Smooth muscle cell (in vitro differentiated cells): ENCODE results near the gene HEATR1. TPM values are rescaled to one million over a fixed set of nuclear protein-coding genes. Genes with fewer than 3 reads are reported as not detected.

Source experiments
- DNase-seq: peaks from one replicate; lab custom pipeline; 2025; ENCODE audit not compliant: unreplicated experiment; lab: John Stamatoyannopoulos, UW
- H2AFZ ChIP-seq: fragments of 200-600 bp; sonication (generic); 2 replicates; pipeline ENCODE4 v1.6.0; 2016; ENCODE audit warnings: antibody characterized with exemption, low read depth, mild to moderate bottlenecking
- H3F3A ChIP-seq: fragments of 200-600 bp; sonication (generic); 2 replicates; pipeline ENCODE4 v1.6.0; 2017; ENCODE audit warnings: antibody characterized with exemption, low read depth
- H3K27ac ChIP-seq: fragments of 200-600 bp; sonication (generic); 2 replicates; pipeline ENCODE4 v1.5.1; 2016; ENCODE audit warnings: low read depth, mild to moderate bottlenecking
- H3K27me3 ChIP-seq: fragments of 200-600 bp; sonication (generic); 2 replicates; pipeline ENCODE4 v1.6.1; 2016; ENCODE audit warnings: low read depth, mild to moderate bottlenecking
- H3K36me3 ChIP-seq: fragments of 200-600 bp; sonication (generic); 2 replicates; pipeline ENCODE4 v1.5.1; 2016; ENCODE audit warnings: low read depth
- H3K4me1 ChIP-seq: fragments of 200-600 bp; sonication (generic); 2 replicates; pipeline ENCODE4 v1.5.1; 2016; ENCODE audit warnings: low read depth
- H3K4me2 ChIP-seq: fragments of 200-600 bp; sonication (generic); 2 replicates; pipeline ENCODE4 v1.6.0; 2016; ENCODE audit warnings: mild to moderate bottlenecking
- H3K4me3 ChIP-seq: fragments of 200-600 bp; sonication (generic); 2 replicates; pipeline ENCODE4 v1.5.1; 2016; ENCODE audit warnings: mild to moderate bottlenecking
- H3K79me2 ChIP-seq: fragments of 200-600 bp; sonication (generic); 2 replicates; pipeline ENCODE4 v1.6.0; 2016; ENCODE audit warnings: low read depth, mild to moderate bottlenecking
- H3K9ac ChIP-seq: fragments of 200-600 bp; sonication (generic); 2 replicates; pipeline ENCODE4 v1.6.0; 2016; ENCODE audit warnings: low read depth
- H3K9me3 ChIP-seq: fragments of 200-600 bp; sonication (generic); replicated peaks from 2 replicates; pipeline ENCODE4 v1.5.1; 2016; ENCODE audit warnings: low read depth
- H4K20me1 ChIP-seq: fragments of 200-600 bp; sonication (generic); 2 replicates; pipeline ENCODE4 v1.6.0; 2016; ENCODE audit warnings: low read depth
- CTCF ChIP-seq: fragments of 200-600 bp; sonication (generic); IDR thresholded peaks from 2 replicates; pipeline ENCODE4 v1.5.1; 2017; ENCODE audit warnings: borderline replicate concordance, mild to moderate bottlenecking, antibody characterized with exemption; ENCODE audit not compliant: insufficient read depth, poor library complexity, severe bottlenecking
- WGBS: methylation state at CpG from one replicate; pipeline ENCODE4 v1.1.7; 2016; ENCODE audit warnings: low lambda C conversion rate; 5-methylcytosine and 5-hydroxymethylcytosine counted together
- polyA plus RNA-seq: library from polyadenylated mRNA; unstranded; fragments of >200 nt; fragmentation: Nextera tagmentation; extraction: Ambion mirVana; gene quantifications from 2 replicates; pipeline ENCODE4 v1.2.1, GENCODE V29; 2016
- total RNA-seq: library from RNA; depleted of rRNA; stranded (reverse); fragments of >200 nt; gene quantifications from 2 replicates; pipeline ENCODE4 v1.2.3, GENCODE V29; 2014

Gene HEATR1
- total and polyA plus RNA-seq, 2 experiments from 2014 or later: 6.9 to 25.3 TPM

- Histone ChIP-seq H3K79me2 (no peaks in the 10 kb centered on the region), H3K4me1 (peaks cover 6% of the 10 kb centered on the region), H3K9ac (no peak overlapping the region), H2AFZ (no peak overlapping the region), H3F3A (no peaks in the 10 kb centered on the region), H3K27ac (no peak overlapping the region), H3K4me2 (no peak overlapping the region), H4K20me1 (peaks cover 11% of the 10 kb centered on the region), H3K9me3 (no peaks in the 10 kb centered on the region), H3K4me3 (no peak overlapping the region), H3K36me3 (no peaks in the 10 kb centered on the region), H3K27me3 (no peaks in the 10 kb centered on the region)
- DNase-seq: no peak
- TF ChIP-seq CTCF: no peak
- WGBS: 90% methylated on average over 6 of the region's 6 CpGs
Measured at GRCh38 chr1:236535662-236536161, 68.6 kb downstream of the HEATR1 start.

GRCh38 chr1:236535190-236535589 is 69.1 kb downstream of the HEATR1 start:
- Histone ChIP-seq H2AFZ (no peak overlapping the region), H3F3A (no peaks in the 10 kb centered on the region), H3K27ac (no peak overlapping the region), H3K9ac (no peak overlapping the region), H3K27me3 (no peaks in the 10 kb centered on the region), H3K9me3 (no peaks in the 10 kb centered on the region), H3K4me2 (no peak overlapping the region), H3K4me3 (no peak overlapping the region), H3K36me3 (no peaks in the 10 kb centered on the region), H4K20me1 (peaks cover 11% of the 10 kb centered on the region), H3K79me2 (no peaks in the 10 kb centered on the region), H3K4me1 (peaks cover 6% of the 10 kb centered on the region)
- DNase-seq: no peak
- WGBS: 96% methylated on average over 1 of the region's 1 CpG
- no peak for TF ChIP-seq CTCF

GRCh38 chr1:236534151-236534651 is 70.1 kb downstream of the HEATR1 start:
- Histone ChIP-seq H3K36me3 (no peaks in the 10 kb centered on the region), H3F3A (no peaks in the 10 kb centered on the region), H3K9me3 (no peaks in the 10 kb centered on the region), H3K27me3 (no peaks in the 10 kb centered on the region), H3K4me3 (no peak overlapping the region), H4K20me1 (peaks cover 11% of the 10 kb centered on the region), H3K9ac (peak overlapping the region; percentile 23), H2AFZ (no peak overlapping the region), H3K27ac (peak overlapping the region; percentile 81), H3K4me1 (peaks cover 6% of the 10 kb centered on the region), H3K4me2 (peak overlapping the region; percentile 72), H3K79me2 (no peaks in the 10 kb centered on the region)
- 33% methylated on average over 4 of the region's 4 CpGs for WGBS
- DNase-seq: no peak
- no peak for TF ChIP-seq CTCF

GRCh38 chr1:236532850-236533249 is 71.5 kb downstream of the HEATR1 start:
- Histone ChIP-seq H3K4me2 (no peak overlapping the region), H3K4me1 (peaks cover 6% of the 10 kb centered on the region), H3K79me2 (no peaks in the 10 kb centered on the region), H3K27ac (no peak overlapping the region), H2AFZ (no peak overlapping the region), H3K4me3 (no peak overlapping the region), H3K36me3 (no peaks in the 10 kb centered on the region), H4K20me1 (peaks cover 11% of the 10 kb centered on the region), H3K9ac (no peak overlapping the region), H3F3A (no peaks in the 10 kb centered on the region), H3K9me3 (no peaks in the 10 kb centered on the region), H3K27me3 (no peaks in the 10 kb centered on the region)
- no peak for DNase-seq
- 95% methylated on average over 4 of the region's 4 CpGs for WGBS
- TF ChIP-seq CTCF: no peak
